ENCODE results near the gene OR2M4. TPM values are rescaled to one million over a fixed set of nuclear protein-coding genes. Genes with fewer than 3 reads are reported as not detected.

The OR2M4 gene, protein sequence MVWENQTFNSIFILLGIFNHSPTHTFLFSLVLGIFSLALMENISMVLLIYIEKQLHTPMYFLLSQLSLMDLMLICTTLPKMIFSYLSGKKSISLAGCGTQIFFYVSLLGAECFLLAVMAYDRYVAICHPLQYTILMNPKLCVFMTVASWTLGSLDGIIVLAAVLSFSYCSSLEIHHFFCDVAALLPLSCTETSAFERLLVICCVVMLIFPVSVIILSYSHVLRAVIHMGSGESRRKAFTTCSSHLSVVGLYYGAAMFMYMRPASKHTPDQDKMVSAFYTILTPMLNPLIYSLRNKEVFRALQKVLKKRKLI
- polyA plus RNA-seq (2013), result 0.28 TPM

- DNase-seq, result no peak
- H3K27me3 ChIP-seq (replicated peaks in 2 of 5; ENCODE audit: control insufficient read depth in 4 of 5, insufficient read depth in 5 of 5, low read length in 4 of 5), result no peaks in the 10 kb centered on the region
- CTCF ChIA-PET, result no interaction called here
- peaks cover 0 to 12% (median 0%) of the 10 kb centered on the region in 5 experiments for H3K9me3 ChIP-seq (ENCODE audit: control extremely low read depth in 1 of 5, control insufficient read depth in 4 of 5, insufficient read depth in 2 of 5, low read depth in 1 of 5, low read length in 4 of 5)
- POLR2A ChIA-PET, result no interaction called here
- WGBS (ENCODE audit: insufficient coverage), result 100% methylated on average over 1 of the region's 2 CpGs
- H3K36me3 ChIP-seq (ENCODE audit: control insufficient read depth in 4 of 4, insufficient read depth in 4 of 4, low read length in 3 of 4), result no peaks in the 10 kb centered on the region
- H3K27ac ChIP-seq (ENCODE audit: insufficient read depth in 1 of 2, low read depth in 1 of 2, low read length in 2 of 2, poor library complexity in 1 of 2, severe bottlenecking in 2 of 2), result no peak within 1 kb of the TSS
- H3K4me1 ChIP-seq (ENCODE audit: control extremely low read depth in 1 of 4, control insufficient read depth in 4 of 4, insufficient read depth in 4 of 4, low read length in 3 of 4), result no peaks in the 10 kb centered on the region
- no peak within 1 kb of the TSS for H3K4me3 ChIP-seq (ENCODE audit: control insufficient read depth in 1 of 7, extremely low read depth in 1 of 7, insufficient read depth in 4 of 7, low read depth in 2 of 7, low read length in 6 of 7)
Measured at GRCh38 chr1:248231117-248231516, at the start of gene OR2M4. TSS of gene OR2M4 (plus strand) at chr1:248231417. CDS start at chr1:248238929, 7,512 bp downstream.

- no CpG with 5 or more reads among the region's 7 CpGs for WGBS (ENCODE audit: insufficient coverage)
- POLR2A ChIA-PET, result no interaction called here
- Histone ChIP-seq H3K9me3 (ENCODE audit: control extremely low read depth in 1 of 5, control insufficient read depth in 4 of 5, insufficient read depth in 2 of 5, low read depth in 1 of 5, low read length in 4 of 5) (peaks cover 0 to 2% (median 0%) of the 10 kb centered on the region in 5 experiments), H3K4me3 (ENCODE audit: control insufficient read depth in 1 of 7, extremely low read depth in 1 of 7, insufficient read depth in 4 of 7, low read depth in 2 of 7, low read length in 6 of 7) (no peak overlapping the region), H3K27ac (ENCODE audit: insufficient read depth in 1 of 2, low read depth in 1 of 2, low read length in 2 of 2, poor library complexity in 1 of 2, severe bottlenecking in 2 of 2) (no peak overlapping the region), H3K36me3 (ENCODE audit: control insufficient read depth in 4 of 4, insufficient read depth in 4 of 4, low read length in 3 of 4) (no peaks in the 10 kb centered on the region), H3K4me1 (ENCODE audit: control extremely low read depth in 1 of 4, control insufficient read depth in 4 of 4, insufficient read depth in 4 of 4, low read length in 3 of 4) (no peaks in the 10 kb centered on the region), H3K27me3 (replicated peaks in 2 of 5; ENCODE audit: control insufficient read depth in 4 of 5, insufficient read depth in 5 of 5, low read length in 4 of 5) (no peaks in the 10 kb centered on the region)
- CTCF ChIA-PET, result no interaction called here
- no peak for DNase-seq
Measured at GRCh38 chr1:248183996-248184395, 47.2 kb upstream of the OR2M4 start.

DNA sequence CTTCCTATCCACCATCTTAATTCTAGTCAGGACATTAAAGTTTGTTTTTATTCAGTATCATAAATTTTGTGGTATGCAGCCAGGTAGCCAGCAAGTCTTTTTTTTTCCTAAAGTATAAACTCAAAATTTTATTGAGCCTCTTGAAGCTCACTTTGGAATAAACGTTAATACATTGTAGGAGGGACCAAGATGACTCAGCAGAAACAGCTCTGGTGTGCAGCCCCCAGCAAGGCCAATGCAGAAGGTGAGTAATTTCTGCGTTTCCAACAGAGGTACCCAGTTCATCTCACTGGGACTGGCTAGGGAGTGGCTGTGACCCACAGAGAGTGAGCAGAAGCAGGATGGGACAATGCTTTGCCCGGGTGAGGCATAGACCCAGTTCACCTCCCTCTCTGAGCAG is 43.9 kb upstream of the OR2M4 start:
- H3K9me3 ChIP-seq (ENCODE audit: control extremely low read depth in 1 of 5, control insufficient read depth in 4 of 5, insufficient read depth in 2 of 5, low read depth in 1 of 5, low read length in 4 of 5), result peaks cover 0 to 2% (median 0%) of the 10 kb centered on the region in 5 experiments
- no peaks in the 10 kb centered on the region for H3K36me3 ChIP-seq (ENCODE audit: control insufficient read depth in 4 of 4, insufficient read depth in 4 of 4, low read length in 3 of 4)
- H3K4me1 ChIP-seq (ENCODE audit: control extremely low read depth in 1 of 4, control insufficient read depth in 4 of 4, insufficient read depth in 4 of 4, low read length in 3 of 4), result no peaks in the 10 kb centered on the region
- 80% methylated on average over 1 of the region's 3 CpGs for WGBS (ENCODE audit: insufficient coverage)
- no peak overlapping the region for H3K27ac ChIP-seq (ENCODE audit: insufficient read depth in 1 of 2, low read depth in 1 of 2, low read length in 2 of 2, poor library complexity in 1 of 2, severe bottlenecking in 2 of 2)
- no peaks in the 10 kb centered on the region for H3K27me3 ChIP-seq (replicated peaks in 2 of 5; ENCODE audit: control insufficient read depth in 4 of 5, insufficient read depth in 5 of 5, low read length in 4 of 5)
- CTCF ChIA-PET, result no interaction called here
- no peak overlapping the region for H3K4me3 ChIP-seq (ENCODE audit: control insufficient read depth in 1 of 7, extremely low read depth in 1 of 7, insufficient read depth in 4 of 7, low read depth in 2 of 7, low read length in 6 of 7)
- peak in 2 of 3 donors; percentile 1 to 3 for DNase-seq
- POLR2A ChIA-PET, result no interaction called here

DNA sequence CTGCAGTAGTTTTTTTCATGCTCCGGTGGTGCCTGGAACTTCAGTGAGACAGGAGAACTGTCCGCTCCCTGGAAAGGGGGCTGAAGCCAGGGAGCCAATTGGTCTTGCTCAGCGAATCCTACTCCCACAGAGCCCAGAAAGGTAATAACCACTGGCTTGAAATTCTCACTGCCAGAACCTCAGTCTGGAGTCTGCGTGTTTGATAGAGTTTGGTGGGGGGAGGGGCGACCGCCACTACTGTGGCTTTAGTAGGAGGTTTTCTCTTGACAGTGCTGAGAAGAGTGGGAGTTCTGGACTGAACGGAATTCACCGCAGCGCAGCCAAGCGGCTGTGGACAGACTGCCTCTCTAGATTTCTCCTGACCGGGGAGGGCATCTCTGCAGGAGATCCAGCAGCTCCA is 42.2 kb upstream of the OR2M4 start:
- Histone ChIP-seq H3K4me3 (ENCODE audit: control insufficient read depth in 1 of 7, extremely low read depth in 1 of 7, insufficient read depth in 4 of 7, low read depth in 2 of 7, low read length in 6 of 7) (no peak overlapping the region), H3K27ac (ENCODE audit: insufficient read depth in 1 of 2, low read depth in 1 of 2, low read length in 2 of 2, poor library complexity in 1 of 2, severe bottlenecking in 2 of 2) (no peak overlapping the region), H3K4me1 (ENCODE audit: control extremely low read depth in 1 of 4, control insufficient read depth in 4 of 4, insufficient read depth in 4 of 4, low read length in 3 of 4) (no peaks in the 10 kb centered on the region), H3K36me3 (ENCODE audit: control insufficient read depth in 4 of 4, insufficient read depth in 4 of 4, low read length in 3 of 4) (no peaks in the 10 kb centered on the region), H3K27me3 (replicated peaks in 2 of 5; ENCODE audit: control insufficient read depth in 4 of 5, insufficient read depth in 5 of 5, low read length in 4 of 5) (no peaks in the 10 kb centered on the region), H3K9me3 (ENCODE audit: control extremely low read depth in 1 of 5, control insufficient read depth in 4 of 5, insufficient read depth in 2 of 5, low read depth in 1 of 5, low read length in 4 of 5) (peaks cover 0 to 9% (median 0%) of the 10 kb centered on the region in 5 experiments)
- CTCF ChIA-PET, result no interaction called here
- POLR2A ChIA-PET, result no interaction called here
- no peak for DNase-seq
- WGBS (ENCODE audit: insufficient coverage), result 70% methylated on average over 10 of the region's 11 CpGs

DNA sequence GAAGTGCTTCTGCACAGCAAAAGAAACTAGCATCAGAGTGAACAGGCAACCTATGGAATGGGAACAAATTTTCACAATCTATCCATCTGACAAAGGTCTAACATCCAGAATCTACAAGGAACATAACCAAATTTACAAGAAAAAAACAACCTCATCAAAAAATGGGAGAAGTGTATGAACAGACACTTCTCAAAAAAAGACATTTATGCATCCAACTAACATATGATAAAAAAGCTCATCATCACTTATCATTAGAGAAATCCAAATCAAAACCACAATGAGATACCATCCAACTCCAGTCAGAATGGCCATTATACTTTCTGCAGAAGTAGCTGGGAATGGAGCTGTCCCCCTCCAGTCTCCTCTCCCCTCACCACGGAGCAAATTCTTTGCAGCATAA is 37.1 kb upstream of the OR2M4 start:
- no peaks in the 10 kb centered on the region for H3K36me3 ChIP-seq (ENCODE audit: control insufficient read depth in 4 of 4, insufficient read depth in 4 of 4, low read length in 3 of 4)
- WGBS (ENCODE audit: insufficient coverage), result no CpG with 5 or more reads among the region's 1 CpG
- no peaks in the 10 kb centered on the region for H3K27me3 ChIP-seq (replicated peaks in 2 of 5; ENCODE audit: control insufficient read depth in 4 of 5, insufficient read depth in 5 of 5, low read length in 4 of 5)
- no peaks in the 10 kb centered on the region for H3K4me1 ChIP-seq (ENCODE audit: control extremely low read depth in 1 of 4, control insufficient read depth in 4 of 4, insufficient read depth in 4 of 4, low read length in 3 of 4)
- H3K9me3 ChIP-seq (ENCODE audit: control extremely low read depth in 1 of 5, control insufficient read depth in 4 of 5, insufficient read depth in 2 of 5, low read depth in 1 of 5, low read length in 4 of 5), result peaks cover 0 to 13% (median 3%) of the 10 kb centered on the region in 5 experiments
- ChIA-PET POLR2A (no interaction called here), CTCF (no interaction called here)
- DNase-seq, result no peak
- H3K27ac ChIP-seq (ENCODE audit: insufficient read depth in 1 of 2, low read depth in 1 of 2, low read length in 2 of 2, poor library complexity in 1 of 2, severe bottlenecking in 2 of 2), result no peak overlapping the region
- H3K4me3 ChIP-seq (ENCODE audit: control insufficient read depth in 1 of 7, extremely low read depth in 1 of 7, insufficient read depth in 4 of 7, low read depth in 2 of 7, low read length in 6 of 7), result no peak overlapping the region

DNA sequence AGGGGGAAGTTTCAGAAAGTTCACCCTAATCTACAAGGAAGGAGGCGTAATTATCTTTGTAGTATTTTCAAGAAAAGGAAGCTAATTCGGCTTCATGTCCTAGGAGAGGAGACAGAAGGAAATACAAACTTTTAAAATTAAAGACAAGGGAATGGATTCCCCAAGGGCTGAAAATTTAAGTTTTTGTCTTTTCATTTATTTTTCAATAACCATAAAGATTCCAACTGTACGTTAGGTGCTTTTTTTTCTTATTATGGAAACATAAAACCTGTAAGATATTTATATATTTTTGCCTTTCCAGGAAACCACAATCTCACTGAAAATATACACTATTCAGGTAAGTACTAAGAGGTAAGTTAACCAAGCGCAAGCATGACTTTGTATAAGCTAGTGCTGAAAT is 34.3 kb upstream of the OR2M4 start, which contains the start of gene OR2M3:
Gene OR2M3 (plus strand): TSS at position 301 of the 400 bp plus-strand sequence. CDS start 5,803 bp downstream, outside the sequence.
- Histone ChIP-seq H3K4me1 (ENCODE audit: control extremely low read depth in 1 of 4, control insufficient read depth in 4 of 4, insufficient read depth in 4 of 4, low read length in 3 of 4) (no peaks in the 10 kb centered on the region), H3K4me3 (ENCODE audit: control insufficient read depth in 1 of 7, extremely low read depth in 1 of 7, insufficient read depth in 4 of 7, low read depth in 2 of 7, low read length in 6 of 7) (no peak within 1 kb of the TSS), H3K27ac (ENCODE audit: insufficient read depth in 1 of 2, low read depth in 1 of 2, low read length in 2 of 2, poor library complexity in 1 of 2, severe bottlenecking in 2 of 2) (no peak within 1 kb of the TSS), H3K27me3 (replicated peaks in 2 of 5; ENCODE audit: control insufficient read depth in 4 of 5, insufficient read depth in 5 of 5, low read length in 4 of 5) (no peaks in the 10 kb centered on the region), H3K9me3 (ENCODE audit: control extremely low read depth in 1 of 5, control insufficient read depth in 4 of 5, insufficient read depth in 2 of 5, low read depth in 1 of 5, low read length in 4 of 5) (peaks cover 0 to 13% (median 3%) of the 10 kb centered on the region in 5 experiments), H3K36me3 (ENCODE audit: control insufficient read depth in 4 of 4, insufficient read depth in 4 of 4, low read length in 3 of 4) (no peaks in the 10 kb centered on the region)
- ChIA-PET POLR2A (no interaction called here), CTCF (no interaction called here)
- no CpG with 5 or more reads among the region's 4 CpGs for WGBS (ENCODE audit: insufficient coverage)
- no peak for DNase-seq

GRCh38 chr1:248215880-248216279 is 15.3 kb upstream of the OR2M4 start:
- H3K4me3 ChIP-seq (ENCODE audit: control insufficient read depth in 1 of 7, extremely low read depth in 1 of 7, insufficient read depth in 4 of 7, low read depth in 2 of 7, low read length in 6 of 7), result no peak overlapping the region
- no peak overlapping the region for H3K27ac ChIP-seq (ENCODE audit: insufficient read depth in 1 of 2, low read depth in 1 of 2, low read length in 2 of 2, poor library complexity in 1 of 2, severe bottlenecking in 2 of 2)
- H3K27me3 ChIP-seq (replicated peaks in 2 of 5; ENCODE audit: control insufficient read depth in 4 of 5, insufficient read depth in 5 of 5, low read length in 4 of 5), result no peaks in the 10 kb centered on the region
- peaks cover 0 to 5% (median 0%) of the 10 kb centered on the region in 5 experiments for H3K9me3 ChIP-seq (ENCODE audit: control extremely low read depth in 1 of 5, control insufficient read depth in 4 of 5, insufficient read depth in 2 of 5, low read depth in 1 of 5, low read length in 4 of 5)
- ChIA-PET POLR2A (no interaction called here), CTCF (interaction anchor here (0.7 to 1.4 kb wide), 2 partner anchors 10 to 65 kb away, joined by 3 to 4 read pairs; no protein-coding TSS in a partner anchor)
- WGBS (ENCODE audit: insufficient coverage), result no CpG with 5 or more reads among the region's 1 CpG
- DNase-seq, result no peak
- no peaks in the 10 kb centered on the region for H3K36me3 ChIP-seq (ENCODE audit: control insufficient read depth in 4 of 4, insufficient read depth in 4 of 4, low read length in 3 of 4)
- no peaks in the 10 kb centered on the region for H3K4me1 ChIP-seq (ENCODE audit: control extremely low read depth in 1 of 4, control insufficient read depth in 4 of 4, insufficient read depth in 4 of 4, low read length in 3 of 4)

Measured in common myeloid progenitor, CD34-positive (primary cell).